Caco-2 (cell line): Measurements from ENCODE around the gene ADGRG3. TPM values are rescaled to one million over a fixed set of nuclear protein-coding genes. Genes with fewer than 3 reads are reported as not detected.

Experiments used
- BruUV-seq: library from RNA; stranded (reverse); fragments of 400-500 nt; replicated peaks from 2 replicates; lab custom pipeline; 2021; lab: Mats Ljungman, UMichigan
- CTCF ChIA-PET: fragments of 300-600 bp; sonication (Branson Sonifier 250); formaldehyde crosslinking; loops from one replicate; lab custom pipeline; 2022; ENCODE audit warnings: antibody characterized with exemption; lab: Charles Lee
- POLR2A ChIA-PET: fragments of 300-600 bp; sonication (Branson Sonifier 250); formaldehyde crosslinking; loops from one replicate; lab custom pipeline; 2022; ENCODE audit warnings: antibody characterized with exemption; lab: Charles Lee
- DNase-seq, 2 experiments: peaks; one replicate each; pipeline versions ENCODE4 v3.0.0 to v3.0.0-alpha.2; 2020 to 2022
- H3K27me3 ChIP-seq: replicated peaks from 2 replicates; pipeline ENCODE4 v1.6.0; 2011; ENCODE audit warnings: low read length; ENCODE audit not compliant: control insufficient read depth, insufficient read depth
- H3K36me3 ChIP-seq: 2 replicates; pipeline ENCODE4 v1.5.1; 2011; ENCODE audit warnings: low read length; ENCODE audit not compliant: control insufficient read depth, insufficient read depth
- H3K4me1 ChIP-seq: fragments of 250-450 bp; sonication (Bioruptor Pico); 2 replicates; pipeline ENCODE4 v1.5.1; 2020; ENCODE audit warnings: mild to moderate bottlenecking
- H3K4me3 ChIP-seq: 2 replicates; pipeline ENCODE4 v1.5.1; 2011; ENCODE audit warnings: low read depth, mild to moderate bottlenecking, control low read depth, low read length
- H3K9me3 ChIP-seq: fragments of 250-450 bp; sonication (Bioruptor Pico); 2 replicates; pipeline ENCODE4 v1.5.1; 2020; ENCODE audit warnings: mild to moderate bottlenecking, moderate library complexity
- H3K27ac Mint-ChIP-seq: one replicate; pipeline ENCODE4 v1.8.0; 2022; ENCODE audit warnings: mixed read lengths; ENCODE audit not compliant: unreplicated experiment
- H3K27me3 Mint-ChIP-seq: one replicate; pipeline ENCODE4 v1.8.0; 2022; ENCODE audit warnings: mixed read lengths; ENCODE audit not compliant: insufficient read depth, unreplicated experiment
- H3K36me3 Mint-ChIP-seq: one replicate; pipeline ENCODE4 v1.8.0; 2022; ENCODE audit warnings: mild to moderate bottlenecking, mixed read lengths; ENCODE audit not compliant: insufficient read depth, unreplicated experiment
- H3K4me1 Mint-ChIP-seq: one replicate; pipeline ENCODE4 v1.8.0; 2022; ENCODE audit warnings: low read depth, mixed read lengths; ENCODE audit not compliant: unreplicated experiment
- H3K4me3 Mint-ChIP-seq: one replicate; pipeline ENCODE4 v1.8.0; 2022; ENCODE audit warnings: mild to moderate bottlenecking, moderate library complexity, mixed read lengths; ENCODE audit not compliant: unreplicated experiment
- H3K9me3 Mint-ChIP-seq: one replicate; pipeline ENCODE4 v1.8.0; 2022; ENCODE audit warnings: mixed read lengths; ENCODE audit not compliant: unreplicated experiment
- CTCF ChIP-seq, 2 experiments: fragments of 200-600 bp in 1 of 2; IDR thresholded peaks; 1 replicate in 1 of 2; 2 replicates in 1 of 2; pipeline versions ENCODE4 v1.5.1 to v1.8.0; 2011 to 2022; ENCODE audit warnings: antibody characterized with exemption in 1 of 2, control low read depth in 1 of 2, inconsistent platforms in 1 of 2, low read depth in 1 of 2, low read length in 1 of 2, mild to moderate bottlenecking in 1 of 2, moderate library complexity in 1 of 2; ENCODE audit not compliant: insufficient read depth in 1 of 2, severe bottlenecking in 1 of 2, unreplicated experiment in 1 of 2
- intact Hi-C: fragments of 100-400 bp; cut with micrococcal nuclease; formaldehyde crosslinking; loops from one replicate; pipeline ENCODE4 v1.10.0; 2022; ENCODE audit not compliant: unreplicated experiment
- total RNA-seq: library from RNA; stranded (reverse); gene quantifications from 2 replicates; pipeline ENCODE4 v1.2.3, GENCODE V29; 2022

Gene ADGRG3
- total RNA-seq, 1 experiment from 2014 or later: 0.25 TPM

GRCh38 chr16:57738844-57739243 lies 70.7 kb downstream of the ADGRG3 start:
- Histone ChIP-seq H3K4me3 (no peak overlapping the region), H3K9me3 (no peaks in the 10 kb centered on the region), H3K36me3 (no peaks in the 10 kb centered on the region), H3K4me1 (peaks cover 11% of the 10 kb centered on the region), H3K27me3 (no peaks in the 10 kb centered on the region)
- no peak overlapping the region for H3K4me3 Mint-ChIP-seq
- ChIA-PET CTCF (no interaction called here), POLR2A (no interaction called here)
- H3K4me1 Mint-ChIP-seq: peaks cover 13% of the 10 kb centered on the region
- no peaks in the 10 kb centered on the region for H3K9me3 Mint-ChIP-seq
- no TSS peak for BruUV-seq
- no peak for DNase-seq
- intact Hi-C loops: loop anchor here (5.0 kb wide), 3 partner anchors 72 to 162 kb away; partner anchors contain the start of gene ADGRG3
- H3K36me3 Mint-ChIP-seq: peaks cover 26% of the 10 kb centered on the region
- no peak overlapping the region for H3K27ac Mint-ChIP-seq
- no peak for TF ChIP-seq CTCF (IDR thresholded peaks at IDR 0.05; ENCODE audit: insufficient read depth in 1 of 2, low read depth in 1 of 2, low read length in 1 of 2, severe bottlenecking in 1 of 2, unreplicated experiment in 1 of 2)
- H3K27me3 Mint-ChIP-seq: no peaks in the 10 kb centered on the region

Other genes starting within 250 kb of the ADGRG3 start
- gene CIAPIN1, start 220.9 kb upstream of the ADGRG3 start, total RNA-seq: 98.3 and 103 TPM in 2 replicates
- gene COQ9, start 220.8 kb upstream of the ADGRG3 start, total RNA-seq: 50.9 and 54.2 TPM in 2 replicates
- gene POLR2C, start 205.6 kb upstream of the ADGRG3 start, total RNA-seq: 100 and 102 TPM in 2 replicates
- 111 and 122 TPM in 2 replicates for gene DOK4, start 181.8 kb upstream of the ADGRG3 start, total RNA-seq
- 9.1 and 11.8 TPM in 2 replicates for gene CCDC102A, start 131.7 kb upstream of the ADGRG3 start, total RNA-seq
- 4.6 and 5.2 TPM in 2 replicates for gene ADGRG5, start 125.7 kb upstream of the ADGRG3 start, total RNA-seq
- 153 and 195 TPM in 2 replicates for gene ADGRG1, start 39.7 kb upstream of the ADGRG3 start, total RNA-seq
- 1.1 and 1.2 TPM in 2 replicates for gene DRC7, start 26.5 kb downstream of the ADGRG3 start, total RNA-seq
- gene KATNB1, start 67.5 kb downstream of the ADGRG3 start, total RNA-seq: 31.8 and 32.4 TPM in 2 replicates
- gene KIFC3, start 134.2 kb downstream of the ADGRG3 start, total RNA-seq: 103 and 108 TPM in 2 replicates